Measurements from ENCODE around the gene KRTAP6-1.

KRTAP6-1 gene

GRCh38 chr21:30567617-30568016 lies 46.1 kb downstream of the KRTAP6-1 start:
- DNase-seq: no peak

GRCh38 chr21:30563630-30564029 lies 50.1 kb downstream of the KRTAP6-1 start:
- no peak for DNase-seq
